ENCODE results near the gene CCNB2. TPM values are rescaled to one million over a fixed set of nuclear protein-coding genes. Genes with fewer than 3 reads are reported as not detected.

CCNB2 gene
- total and polyA plus RNA-seq, 2 of the 8 experiments (the other 6 are each of a cell fraction or from before 2014, with no cell fraction given): 70.7 to 92.1 TPM

- peaks cover 15 to 78% (median 61%) of the 10 kb centered on the region in 4 experiments for H3K36me3 ChIP-seq (ENCODE audit: control insufficient read depth in 2 of 4, insufficient read depth in 4 of 4, low read length in 3 of 4)
- POLR2A ChIA-PET (ENCODE audit: partially characterized antibody): interaction anchor here (0.6 to 1.3 kb wide), 2 partner anchors 15 to 42 kb away, joined by 3 to 4 read pairs; no protein-coding TSS in a partner anchor
These were observed 11.2 kb downstream of the CCNB2 start for GRCh38 chr15:59116141-59116540.

More at GRCh38 chr15:59116141-59116540, 11.2 kb downstream of the CCNB2 start:
- Histone ChIP-seq H3K9ac (replicated peaks in 1 of 4; ENCODE audit: extremely low read depth in 1 of 4, low read depth in 3 of 4, low read length in 3 of 4) (no peak overlapping the region), H4K91ac (replicated peaks; ENCODE audit: insufficient read length, low read length) (no peak overlapping the region), H3K4me1 (replicated peaks in 1 of 4; ENCODE audit: control insufficient read depth in 3 of 4, insufficient read depth in 4 of 4, low read length in 3 of 4) (no peaks in the 10 kb centered on the region), H3K23me2 (ENCODE audit: low read depth, low read length) (no peaks in the 10 kb centered on the region; the same call in 1 of the 2 replicates), H2BK12ac (ENCODE audit: low read depth, low read length) (no peak overlapping the region), H3K27me3 (replicated peaks in 1 of 4; ENCODE audit: control insufficient read depth in 3 of 4, extremely low read depth in 1 of 4, insufficient read depth in 3 of 4, low read length in 3 of 4) (no peaks in the 10 kb centered on the region), H3K79me1 (ENCODE audit: low read depth, low read length) (no peaks in the 10 kb centered on the region), H3K4ac (replicated peaks; ENCODE audit: insufficient read length, low read depth, low read length) (no peak overlapping the region), H2AK5ac (ENCODE audit: low read depth, low read length) (no peak overlapping the region), H3K18ac (ENCODE audit: extremely low read depth, low read length) (no peak overlapping the region), H3K23ac (ENCODE audit: insufficient read length) (no peak overlapping the region), H4K8ac (ENCODE audit: extremely low read depth, insufficient read depth, low read length) (no peak overlapping the region), H3K27ac (ENCODE audit: low read depth, low read length) (no peak overlapping the region), H3K9me3 (ENCODE audit: insufficient read depth in 2 of 2, low read depth in 1 of 2, low read length in 1 of 2) (no peaks in the 10 kb centered on the region), H2BK20ac (ENCODE audit: low read length) (no peak overlapping the region), H4K20me1 (replicated peaks in 1 of 2; ENCODE audit: control insufficient read depth in 1 of 2, insufficient read depth in 2 of 2, low read length in 2 of 2) (no peaks in the 10 kb centered on the region), H2BK5ac (ENCODE audit: low read depth, low read length) (no peak overlapping the region), H3K79me2 (ENCODE audit: control insufficient read depth in 1 of 2, insufficient read depth in 2 of 2, low read length in 2 of 2) (no peaks in the 10 kb centered on the region; a peak in 1 of 4 replicates), H2BK120ac (replicated peaks; ENCODE audit: low read depth, low read length) (no peak overlapping the region), H2AFZ (ENCODE audit: low read length) (no peak overlapping the region), H4K5ac (ENCODE audit: insufficient read length, low read depth, low read length) (no peak overlapping the region), H3K4me3 (ENCODE audit: extremely low read depth in 1 of 4, insufficient read depth in 2 of 4, low read depth in 3 of 4, low read length in 4 of 4) (no peak overlapping the region), H2BK15ac (ENCODE audit: low read length) (no peak overlapping the region), H3K14ac (ENCODE audit: insufficient read length) (no peak overlapping the region), H3K4me2 (ENCODE audit: insufficient read depth in 1 of 2, low read depth in 2 of 2, low read length in 2 of 2) (no peak overlapping the region), H3K56ac (replicated peaks; ENCODE audit: insufficient read length, low read depth, low read length) (no peak overlapping the region)
- CTCF ChIA-PET (ENCODE audit: partially characterized antibody): interaction anchor here (1.3 kb wide), 1 partner anchor 386 kb away, joined by 4 read pairs; no protein-coding TSS in a partner anchor
- TF ChIP-seq HDAC6 (IDR thresholded peaks at IDR 0.05; ENCODE audit: low read depth, low read length): no peak
- TF ChIP-seq YY1 (IDR thresholded peaks at IDR 0.05; ENCODE audit: low read depth, low read length): no peak
- WGBS, 2 experiments (ENCODE audit: extremely low coverage in 1 of 2, insufficient coverage in 1 of 2, insufficient read length in 1 of 2, insufficient replicate concordance in 2 of 2, low coverage in 1 of 2, low lambda C conversion rate in 2 of 2, missing lambda C conversion rate in 1 of 2): 94% methylated on average over 1 of the region's 1 CpG; no CpG with 5 or more reads in 1 of the 2 experiments
- FAIRE-seq (no peak), DNase-seq (ENCODE audit: low read depth in 1 of 2, low spot score in 2 of 2) (no peak)
